NCI-H510A treated with DMSO at 0.1 percent for 48 hours (cell line): ENCODE results near the gene CTDP1.
"Not testable (repeated sequence)": the region's sequence is repeated elsewhere in the genome, so short reads cannot be mapped to it uniquely, and the experiment has no call there.

Source experiments
- DNase-seq: peaks from one replicate; lab custom pipeline; 2025; lab: John Stamatoyannopoulos, UW

CTDP1 gene

GRCh38 chr18:79740521-79741361, 61.1 kb downstream of the CTDP1 start:
- no peak for DNase-seq

- DNase-seq = no peak
Measured at GRCh38 chr18:79741362-79741700, 61.7 kb downstream of the CTDP1 start.

GRCh38 chr18:79742076-79742475, 62.5 kb downstream of the CTDP1 start:
- no peak for DNase-seq

DNA sequence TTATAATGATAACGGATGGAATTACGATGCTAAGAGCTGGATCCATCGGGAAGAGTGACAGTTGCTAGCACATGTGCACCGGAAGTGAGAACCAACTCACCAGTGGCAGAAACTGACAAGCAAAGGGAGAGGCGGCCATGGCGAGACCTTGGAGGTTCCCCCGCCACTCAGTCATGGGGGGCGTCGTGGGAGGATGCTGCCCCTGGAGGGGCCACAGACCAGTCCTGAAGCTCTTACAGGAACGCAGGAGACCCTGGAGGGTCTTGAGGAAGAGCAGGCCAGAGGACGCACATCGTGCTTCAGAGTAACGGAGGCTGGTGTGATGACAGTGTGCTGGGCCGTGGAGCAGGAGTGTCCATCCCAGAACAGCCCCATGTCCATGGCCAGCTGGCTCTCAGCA, 65.0 kb downstream of the CTDP1 start:
- DNase-seq = no peak

DNA sequence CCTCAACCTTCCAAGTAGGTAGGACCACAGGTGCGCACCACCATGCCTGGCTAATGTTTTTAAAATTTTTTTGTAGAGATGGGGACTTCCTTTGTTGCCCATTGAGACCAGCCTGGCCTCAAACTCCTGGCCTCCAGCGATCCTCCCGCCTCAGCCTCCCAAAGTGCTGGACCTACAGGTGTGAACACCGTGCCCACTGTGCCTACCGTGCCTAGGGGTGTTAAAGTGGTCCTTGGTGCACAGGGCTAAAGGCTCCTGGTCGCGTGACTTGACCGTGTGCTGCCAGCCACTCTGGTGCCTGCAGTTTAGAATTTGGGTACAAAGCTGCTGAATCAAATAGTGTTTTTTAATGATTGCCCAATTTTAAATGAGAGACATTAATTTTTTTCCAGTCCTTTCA, 67.1 kb downstream of the CTDP1 start:
- DNase-seq = no peak

GRCh38 chr18:79747156-79747845, 67.7 kb downstream of the CTDP1 start:
- DNase-seq = no peak

DNA sequence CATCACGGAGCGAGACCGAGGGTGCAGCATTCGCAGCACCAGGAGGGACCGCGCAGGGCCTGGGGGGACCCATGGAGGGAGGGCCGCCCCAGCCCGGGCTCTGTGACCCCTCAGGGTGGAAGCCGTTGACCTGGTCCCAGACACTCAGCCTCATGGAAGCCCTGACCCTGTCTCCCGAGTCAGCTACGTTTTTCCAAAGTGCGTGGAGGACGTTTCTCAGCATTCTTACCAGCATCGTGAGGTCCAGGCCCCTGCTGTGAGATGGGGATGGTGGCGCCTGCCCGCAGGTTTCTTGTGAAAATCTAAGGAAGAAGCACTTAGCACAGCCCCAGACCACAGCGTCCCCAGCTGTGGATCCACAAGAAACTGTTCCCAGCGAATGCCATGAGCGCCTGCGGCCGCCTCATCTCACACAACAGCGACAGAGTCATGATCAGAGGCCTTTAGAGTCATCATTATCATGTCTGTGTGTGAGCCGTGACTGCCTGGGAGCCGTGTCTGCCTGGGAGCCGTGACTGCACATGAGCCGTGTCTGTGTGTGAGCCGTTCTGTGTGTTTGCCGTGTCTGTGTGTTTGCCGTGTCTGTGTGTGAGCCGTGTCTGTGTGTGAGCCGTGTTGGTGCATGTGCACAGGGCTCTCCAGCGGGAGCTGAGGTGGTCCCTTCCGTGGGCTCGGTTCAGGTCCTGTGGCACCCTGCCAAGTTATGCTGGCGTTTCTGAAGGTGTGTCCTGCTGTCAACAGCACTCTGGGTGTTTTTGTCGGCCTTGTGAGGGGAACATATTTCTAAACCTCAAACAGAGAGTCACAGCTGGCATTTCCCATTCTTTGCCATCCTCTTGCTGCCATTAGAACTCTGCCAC, 68.9 kb downstream of the CTDP1 start:
- no peak for DNase-seq

GRCh38 chr18:79749251-79750191, 69.9 kb downstream of the CTDP1 start:
- no peak for DNase-seq

DNA sequence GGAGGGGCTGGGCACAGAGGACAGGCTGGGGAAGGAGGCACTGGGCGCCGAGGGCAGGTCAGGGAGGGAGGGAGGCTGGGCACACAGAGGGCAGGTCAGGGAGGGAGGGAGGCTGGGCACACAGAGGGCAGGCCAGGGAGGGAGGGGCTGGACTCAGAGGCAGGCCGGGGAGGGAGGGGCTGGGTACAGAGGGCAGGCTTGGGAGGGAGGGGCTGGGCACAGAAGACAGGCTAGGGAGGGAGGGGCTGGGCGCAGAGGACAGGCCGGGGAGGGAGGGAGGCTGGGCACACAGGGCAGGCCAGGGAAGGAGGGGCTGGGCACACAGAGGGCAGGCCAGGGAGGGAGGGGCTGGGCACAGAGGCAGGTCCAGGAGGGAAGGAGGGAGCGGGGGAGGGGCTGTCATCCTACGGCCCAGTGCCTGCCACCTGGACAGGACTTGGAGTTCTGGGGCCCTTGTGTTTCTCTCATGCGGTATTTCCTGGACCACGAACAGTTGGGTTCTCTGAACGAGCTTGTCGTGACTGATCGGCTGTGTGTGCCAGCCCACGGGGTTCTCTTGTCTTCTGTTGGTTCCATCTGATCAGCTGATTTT, 71.5 kb downstream of the CTDP1 start:
- no peak for DNase-seq

- DNase-seq = not testable (repeated sequence)
Measured at GRCh38 chr18:79751918-79752578, 72.4 kb downstream of the CTDP1 start.

GRCh38 chr18:79752946-79753345, 73.3 kb downstream of the CTDP1 start:
- DNase-seq = not testable (repeated sequence)

DNA sequence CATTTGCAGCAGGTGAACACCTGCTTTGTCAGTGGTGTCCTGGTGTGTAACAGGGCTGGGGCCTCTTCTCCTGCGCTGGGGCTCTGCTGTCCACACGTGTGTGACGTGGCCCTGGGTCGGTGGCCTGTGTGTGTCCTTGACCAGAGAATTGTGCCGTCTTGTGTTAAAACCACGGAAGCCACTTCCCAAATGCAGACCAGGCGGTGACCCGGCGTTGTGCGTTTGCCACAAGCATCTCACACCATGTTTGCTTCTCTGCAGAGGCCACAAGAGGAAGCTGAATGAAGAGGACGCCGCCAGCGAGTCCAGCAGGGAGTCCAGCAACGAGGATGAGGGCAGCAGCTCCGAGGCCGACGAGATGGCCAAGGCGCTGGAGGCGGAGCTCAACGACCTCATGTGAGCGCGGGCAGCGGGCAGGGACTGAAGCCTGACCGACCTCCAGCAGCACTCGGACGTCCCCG, 73.8 kb downstream of the CTDP1 start:
- no peak for DNase-seq

GRCh38 chr18:79754022-79754761, 74.6 kb downstream of the CTDP1 start:
- no peak for DNase-seq

DNA sequence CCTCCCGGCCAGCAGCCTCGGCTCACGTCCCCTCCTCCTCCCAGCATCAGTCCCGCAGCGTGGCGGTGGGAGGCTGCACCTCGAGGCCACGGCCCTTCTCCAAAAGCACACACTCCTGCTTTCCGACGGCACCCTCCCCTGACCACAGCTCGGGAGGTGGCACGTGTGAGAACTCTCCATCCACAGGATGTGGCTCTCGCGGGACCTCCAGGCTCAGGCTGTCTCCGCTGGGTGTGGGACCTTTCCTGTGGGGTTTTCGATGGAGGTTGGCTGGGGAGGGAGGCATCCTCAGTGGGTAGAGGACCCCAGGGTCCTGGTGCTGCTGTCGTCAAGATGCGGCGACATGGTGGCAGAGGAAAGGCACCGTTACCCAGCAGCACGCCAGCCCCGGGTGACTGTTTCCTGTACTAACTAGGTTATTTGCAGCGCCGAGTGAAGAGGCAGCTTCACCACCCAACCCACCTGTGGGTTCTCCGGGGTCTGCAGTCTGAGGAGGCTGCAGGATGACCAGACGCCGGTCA, 75.3 kb downstream of the CTDP1 start:
- no peak for DNase-seq

DNA sequence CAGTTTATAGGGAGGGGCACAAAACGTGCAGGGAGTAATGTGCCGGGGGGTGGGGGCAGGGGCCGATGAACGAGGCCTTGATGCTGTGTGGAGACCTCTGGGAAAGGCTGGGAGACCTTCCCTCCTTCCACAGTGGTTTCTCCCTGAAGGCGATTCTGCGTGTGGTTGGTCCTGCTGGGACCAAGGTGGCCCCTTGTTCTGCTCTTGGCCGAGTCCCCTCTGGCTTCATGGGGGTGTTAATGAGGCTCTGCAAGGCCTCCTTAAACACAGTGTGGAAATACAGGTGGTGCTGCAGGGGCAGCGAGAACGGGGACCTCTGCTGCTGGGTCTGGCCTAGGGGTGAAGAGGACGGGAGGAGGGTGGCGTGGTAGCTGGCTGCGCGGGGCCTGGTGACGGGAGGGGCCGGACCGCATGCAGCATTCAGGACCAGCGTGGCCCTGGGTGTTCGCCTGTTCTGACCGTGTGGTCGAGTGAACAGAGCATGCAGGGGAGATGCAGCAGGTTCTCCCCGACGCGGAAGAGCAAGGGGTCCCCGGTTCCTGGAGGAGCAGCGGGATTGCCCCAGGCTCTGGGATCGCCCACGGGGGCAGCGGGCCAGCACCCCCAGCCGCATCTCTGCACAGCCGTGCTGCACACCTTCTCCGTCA, 76.0 kb downstream of the CTDP1 start:
- no peak for DNase-seq

DNA sequence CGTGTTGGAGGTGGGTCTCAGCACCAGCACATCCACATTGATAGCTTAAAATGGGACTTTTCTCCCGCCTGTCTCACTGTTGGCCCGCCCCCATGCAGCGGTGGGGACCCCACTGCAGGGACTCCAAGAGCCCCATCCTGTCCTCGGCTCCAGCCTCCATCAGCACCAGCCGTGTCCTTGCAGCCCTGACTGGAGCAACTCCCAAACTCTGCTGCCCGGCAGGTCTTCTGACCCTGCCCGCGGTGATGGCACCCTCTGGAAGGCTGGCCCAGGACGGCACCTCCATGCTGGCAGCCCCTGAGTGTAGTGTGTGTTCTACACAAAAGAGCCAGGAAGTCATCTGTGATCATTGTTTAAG, 76.5 kb downstream of the CTDP1 start:
- no peak for DNase-seq

DNA sequence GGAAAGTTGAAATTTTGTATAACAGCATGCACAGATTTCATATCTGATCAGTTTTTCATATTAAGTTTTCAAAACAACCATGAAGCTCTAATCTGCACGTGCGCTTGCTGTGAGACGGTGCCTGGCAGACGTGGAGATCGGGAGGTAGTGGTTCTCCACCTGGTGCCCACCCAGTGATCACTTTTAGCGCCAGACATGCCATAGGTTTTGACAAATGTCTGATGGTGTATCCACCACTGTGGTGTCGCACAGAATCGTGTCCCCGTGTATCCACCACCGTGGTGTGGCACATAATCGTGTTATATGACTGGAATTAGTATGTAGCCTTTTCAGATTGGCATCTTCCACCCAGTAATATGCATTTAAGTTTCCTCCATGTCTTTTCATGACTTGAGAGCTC, 77.2 kb downstream of the CTDP1 start:
- no peak for DNase-seq

DNA sequence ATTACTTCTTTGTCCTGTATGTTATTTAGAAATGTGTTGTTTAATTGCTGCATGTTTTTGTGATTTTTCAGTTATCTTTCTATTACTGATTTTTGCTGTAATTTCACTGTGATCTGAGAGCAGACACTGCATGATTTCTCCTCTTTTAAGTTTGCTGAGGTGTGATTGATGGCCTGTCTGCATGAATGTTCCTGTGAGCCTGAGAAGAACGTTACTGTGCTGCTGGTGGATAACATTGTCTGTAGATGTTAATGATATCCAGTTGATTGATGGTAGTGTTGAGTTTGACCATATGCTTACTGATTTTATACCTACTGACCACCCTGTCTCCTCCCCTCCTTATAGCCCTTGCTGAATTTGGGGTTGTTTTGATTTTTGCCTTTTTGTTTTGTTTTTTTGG, 80.7 kb downstream of the CTDP1 start:
- no peak for DNase-seq

DNA sequence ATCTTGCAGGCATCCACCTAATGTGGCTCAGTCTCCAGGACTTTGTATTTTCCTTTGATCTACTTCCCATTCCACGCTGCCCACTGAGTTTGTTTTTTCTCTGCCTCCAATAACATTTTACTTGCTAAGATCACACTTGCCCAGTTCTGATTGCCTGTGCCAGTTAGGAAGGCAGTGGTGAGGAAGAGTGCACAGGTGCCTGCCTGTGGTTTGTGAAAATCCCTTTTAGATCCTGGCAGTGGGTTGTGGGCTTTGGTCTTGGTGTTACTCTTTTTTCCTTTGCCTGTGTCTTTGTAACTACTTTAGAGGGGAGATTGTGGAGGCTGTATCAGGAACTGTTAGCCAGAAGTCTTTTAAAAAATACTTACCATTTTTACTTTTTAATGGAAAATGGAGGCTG, 81.3 kb downstream of the CTDP1 start:
- DNase-seq = no peak
